Measurements from ENCODE around the gene POGZ.
A peak's percentile ranks its signal among the peaks of the same experiment; 100 is the strongest.

POGZ gene

DNA sequence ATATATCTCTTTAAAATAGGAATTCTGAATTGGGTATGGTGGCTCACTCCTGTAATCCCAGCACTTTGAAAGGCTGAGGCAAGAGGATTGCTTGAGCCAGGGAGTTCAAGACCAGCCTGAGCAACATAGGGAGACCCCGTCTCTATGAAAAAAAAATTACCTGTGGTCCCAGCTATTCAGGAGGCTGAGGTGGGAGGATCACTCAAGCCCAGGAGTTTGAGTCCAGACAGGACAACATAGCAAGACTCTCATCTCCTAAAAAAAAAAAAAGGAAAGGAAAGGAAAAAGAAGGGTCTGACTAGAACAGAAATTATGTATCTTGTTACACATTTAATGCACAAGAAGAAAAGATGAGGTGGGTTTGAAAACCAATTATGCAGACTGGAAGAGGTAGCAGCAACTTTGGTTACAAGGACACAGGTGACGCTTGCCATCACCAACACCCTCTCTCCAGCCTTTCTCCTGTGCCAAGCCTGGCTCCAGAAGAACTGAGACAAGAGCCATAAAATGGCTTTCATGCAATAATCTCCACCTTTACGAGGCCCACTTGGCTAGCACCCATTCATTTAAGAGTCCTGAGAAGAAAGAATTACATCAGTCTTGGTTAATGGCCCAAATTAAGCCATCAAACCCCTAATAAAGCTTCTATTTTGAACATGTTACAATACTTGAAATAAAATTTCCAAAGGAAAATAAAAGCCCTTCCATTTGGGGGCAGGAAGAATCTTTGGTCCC, 82.0 kb downstream of the POGZ start:
- H3K4me3 ChIP-seq (replicated peaks in 1 of 2; ENCODE audit: low read depth in 2 of 2, low read length in 2 of 2) = no peak overlapping the region
- DNase-seq (ENCODE audit: low read depth in 2 of 2) = no peak
- TF ChIP-seq, protein P1, sequence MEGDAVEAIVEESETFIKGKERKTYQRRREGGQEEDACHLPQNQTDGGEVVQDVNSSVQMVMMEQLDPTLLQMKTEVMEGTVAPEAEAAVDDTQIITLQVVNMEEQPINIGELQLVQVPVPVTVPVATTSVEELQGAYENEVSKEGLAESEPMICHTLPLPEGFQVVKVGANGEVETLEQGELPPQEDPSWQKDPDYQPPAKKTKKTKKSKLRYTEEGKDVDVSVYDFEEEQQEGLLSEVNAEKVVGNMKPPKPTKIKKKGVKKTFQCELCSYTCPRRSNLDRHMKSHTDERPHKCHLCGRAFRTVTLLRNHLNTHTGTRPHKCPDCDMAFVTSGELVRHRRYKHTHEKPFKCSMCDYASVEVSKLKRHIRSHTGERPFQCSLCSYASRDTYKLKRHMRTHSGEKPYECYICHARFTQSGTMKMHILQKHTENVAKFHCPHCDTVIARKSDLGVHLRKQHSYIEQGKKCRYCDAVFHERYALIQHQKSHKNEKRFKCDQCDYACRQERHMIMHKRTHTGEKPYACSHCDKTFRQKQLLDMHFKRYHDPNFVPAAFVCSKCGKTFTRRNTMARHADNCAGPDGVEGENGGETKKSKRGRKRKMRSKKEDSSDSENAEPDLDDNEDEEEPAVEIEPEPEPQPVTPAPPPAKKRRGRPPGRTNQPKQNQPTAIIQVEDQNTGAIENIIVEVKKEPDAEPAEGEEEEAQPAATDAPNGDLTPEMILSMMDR (IDR thresholded peaks at IDR 0.05; ENCODE audit: low read depth, low read length) = no peak

DNA sequence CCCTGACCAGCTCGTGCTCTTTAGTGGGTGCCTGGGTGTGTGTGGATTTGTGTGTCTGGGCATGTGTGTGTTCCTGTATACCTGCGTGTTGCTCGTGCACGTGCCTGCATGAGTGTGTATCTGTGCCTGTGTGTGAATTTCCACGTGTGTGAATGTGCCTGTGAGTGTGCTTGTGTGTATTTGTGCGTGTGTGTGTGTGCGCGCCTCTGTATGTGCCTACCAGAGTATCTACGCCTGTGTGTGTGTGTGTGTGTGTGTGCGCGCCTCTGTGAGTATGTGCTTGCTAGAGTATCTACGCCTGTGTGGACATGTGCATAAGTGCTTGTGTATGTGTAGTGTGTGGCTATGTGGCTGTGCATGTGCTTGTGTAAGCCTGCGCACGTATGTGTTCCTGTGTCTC, 86.1 kb downstream of the POGZ start:
- TF ChIP-seq, protein P1 (IDR thresholded peaks at IDR 0.05; ENCODE audit: low read depth, low read length) = no peak
- H3K4me3 ChIP-seq (replicated peaks in 1 of 2; ENCODE audit: low read depth in 2 of 2, low read length in 2 of 2) = no peak overlapping the region
- DNase-seq (ENCODE audit: low read depth in 2 of 2) = no peak

DNA sequence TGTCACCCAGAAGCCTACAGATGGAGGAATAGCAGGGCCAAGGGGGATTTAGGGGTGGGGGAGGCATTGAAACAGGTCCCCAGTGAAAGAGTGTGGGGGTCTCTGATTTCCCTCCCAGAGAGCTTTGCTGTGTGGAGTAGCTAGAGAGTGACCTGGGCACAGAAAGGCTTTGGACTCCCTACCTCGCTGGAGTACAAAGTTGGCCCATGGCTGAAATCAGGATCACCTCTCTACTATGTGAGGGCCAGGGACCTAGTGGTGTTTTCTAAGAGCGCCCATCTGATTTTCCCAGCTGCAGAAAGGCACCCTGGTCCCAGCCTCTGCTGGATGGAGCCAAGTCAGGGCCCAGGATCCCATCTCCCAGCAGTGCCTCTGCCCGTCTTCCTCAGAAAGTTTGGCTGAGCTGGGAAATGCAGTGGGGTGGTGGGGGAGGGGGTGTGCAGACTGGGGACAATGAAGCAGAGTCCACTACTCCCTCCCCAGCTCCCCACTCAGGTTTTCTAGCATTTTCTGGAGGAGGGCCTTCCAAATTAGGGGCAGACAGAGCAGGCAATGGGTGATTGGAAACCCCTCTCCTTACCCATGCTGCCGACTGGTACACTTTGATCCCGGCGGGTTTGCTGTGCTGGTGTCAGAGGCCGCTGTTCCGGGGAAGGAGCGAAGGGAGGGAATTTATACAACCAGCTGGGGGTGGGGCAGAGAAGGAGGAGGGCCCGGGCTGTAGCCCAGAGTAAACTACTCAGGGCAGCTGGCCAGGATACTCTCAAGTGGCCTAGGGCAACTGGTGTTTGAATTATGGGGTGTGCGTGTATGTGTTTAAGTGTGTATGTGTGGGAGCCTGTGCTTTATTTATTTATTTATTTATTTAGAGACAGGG, 87.0 kb downstream of the POGZ start, which contains the start of gene SELENBP1:
SELENBP1 (minus strand) TSS at position 648 of the 877 bp plus-strand sequence; CDS start at position 584, 64 bp downstream.
- TF ChIP-seq, protein P1 (IDR thresholded peaks at IDR 0.05; ENCODE audit: low read depth, low read length) = no peak
- DNase-seq (ENCODE audit: low read depth in 2 of 2) = peak; percentile 84 to 92
- peak within 1 kb of the TSS; percentile 50 to 54 for H3K4me3 ChIP-seq (replicated peaks in 1 of 2; ENCODE audit: low read depth in 2 of 2, low read length in 2 of 2)

DNA sequence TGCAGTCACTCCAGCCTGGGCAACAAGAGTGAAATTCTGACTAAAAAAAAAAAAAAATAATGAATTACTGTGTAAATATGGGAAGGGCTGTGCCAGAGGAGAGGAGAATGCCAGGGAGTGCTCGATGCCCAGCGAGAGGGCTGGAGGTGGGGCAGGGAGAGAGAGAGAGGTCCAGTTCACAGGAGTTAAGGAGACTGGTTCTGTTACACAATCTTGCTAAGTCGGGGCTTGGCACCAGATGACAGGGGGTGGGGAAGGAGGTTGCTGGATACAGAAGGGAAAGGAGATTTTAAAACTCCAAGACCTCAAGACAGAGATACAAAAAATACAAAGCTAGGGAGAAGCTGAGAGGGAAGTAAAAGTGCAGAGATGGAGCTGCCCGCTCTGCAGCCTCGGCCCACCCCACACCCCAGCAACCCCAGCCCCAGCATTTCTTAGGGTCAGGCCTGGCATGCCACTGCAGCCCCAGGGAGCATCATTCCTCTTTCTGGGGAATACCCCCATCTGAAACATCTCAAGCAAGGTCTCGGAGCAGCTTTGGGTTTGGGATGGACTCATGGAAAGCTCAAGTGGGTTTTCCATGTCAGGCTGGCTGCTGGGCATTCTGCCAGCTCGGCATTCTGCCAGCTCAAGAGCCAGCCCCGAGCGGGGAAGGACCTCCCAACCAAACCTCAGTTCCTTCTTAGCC, 87.8 kb downstream of the POGZ start:
- peak overlapping the region; percentile 50 to 54 for H3K4me3 ChIP-seq (replicated peaks in 1 of 2; ENCODE audit: low read depth in 2 of 2, low read length in 2 of 2)
- TF ChIP-seq, protein P1 (IDR thresholded peaks at IDR 0.05; ENCODE audit: low read depth, low read length) = no peak
- DNase-seq (ENCODE audit: low read depth in 2 of 2) = peak; percentile 69 to 82

DNA sequence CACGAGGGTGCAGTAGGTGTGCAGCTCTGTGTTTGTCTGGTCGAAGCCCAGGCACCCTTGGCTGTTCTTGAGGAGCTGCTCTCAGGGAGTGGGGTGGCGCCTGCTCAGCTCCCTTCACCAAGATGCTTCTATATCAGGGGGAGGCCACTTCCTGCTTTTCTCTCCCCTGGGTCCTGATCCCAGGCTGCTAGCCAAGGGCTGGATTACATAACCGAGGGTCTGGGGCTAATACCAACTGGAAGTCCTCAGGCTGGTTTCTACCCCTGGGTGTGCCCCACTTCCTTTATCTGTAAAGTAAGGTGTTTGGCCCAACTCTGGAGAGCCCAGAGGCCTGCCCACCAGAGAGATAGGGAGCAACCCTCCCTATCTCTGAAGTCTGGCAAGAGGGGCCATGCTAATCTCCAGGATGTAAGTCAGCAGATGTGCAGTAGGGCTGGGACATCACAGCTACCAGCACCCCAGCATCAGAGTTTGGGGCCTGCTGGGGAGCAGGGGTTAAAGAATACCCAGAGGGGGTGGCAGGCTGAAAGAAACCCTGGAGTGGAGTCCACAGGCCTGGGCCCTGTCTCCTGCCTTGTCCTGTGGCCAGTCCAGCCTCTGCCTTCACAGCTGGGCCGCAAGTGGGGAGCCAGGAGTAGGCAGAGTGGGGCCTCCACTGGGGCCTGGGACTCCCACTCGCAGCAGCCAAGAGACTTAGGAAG, 88.9 kb downstream of the POGZ start:
- H3K4me3 ChIP-seq (replicated peaks in 1 of 2; ENCODE audit: low read depth in 2 of 2, low read length in 2 of 2) = no peak overlapping the region
- TF ChIP-seq, protein P1 (IDR thresholded peaks at IDR 0.05; ENCODE audit: low read depth, low read length) = no peak
- DNase-seq (ENCODE audit: low read depth in 2 of 2) = peak; percentile 48 to 65

DNA sequence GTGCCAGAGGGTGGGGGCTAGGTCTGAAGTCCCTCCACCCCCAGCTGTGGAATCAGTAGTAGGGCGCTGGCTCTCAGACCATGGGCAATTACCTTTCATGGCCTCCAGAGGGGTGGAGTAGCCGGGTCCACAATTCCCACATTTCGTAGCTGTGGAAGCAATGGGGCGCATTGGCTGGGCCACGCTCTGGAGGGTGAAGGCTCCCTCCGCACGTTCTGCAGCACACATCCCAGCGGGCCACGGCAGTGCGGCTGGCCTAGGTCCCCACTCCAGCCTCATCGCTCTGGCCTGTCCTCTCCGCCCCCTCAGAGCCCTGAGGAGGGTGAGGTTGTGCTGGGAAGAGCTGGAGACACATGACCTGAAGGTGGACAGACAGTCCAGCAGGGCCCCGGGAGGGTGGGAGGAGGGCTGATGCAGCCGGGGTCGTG, 89.7 kb downstream of the POGZ start:
- no peak for DNase-seq (ENCODE audit: low read depth in 2 of 2)
- no peak overlapping the region for H3K4me3 ChIP-seq (replicated peaks in 1 of 2; ENCODE audit: low read depth in 2 of 2, low read length in 2 of 2)
- TF ChIP-seq, protein P1 (IDR thresholded peaks at IDR 0.05; ENCODE audit: low read depth, low read length) = no peak
